ENCODE results near the gene SUN2.

The SUN2 gene

DNA sequence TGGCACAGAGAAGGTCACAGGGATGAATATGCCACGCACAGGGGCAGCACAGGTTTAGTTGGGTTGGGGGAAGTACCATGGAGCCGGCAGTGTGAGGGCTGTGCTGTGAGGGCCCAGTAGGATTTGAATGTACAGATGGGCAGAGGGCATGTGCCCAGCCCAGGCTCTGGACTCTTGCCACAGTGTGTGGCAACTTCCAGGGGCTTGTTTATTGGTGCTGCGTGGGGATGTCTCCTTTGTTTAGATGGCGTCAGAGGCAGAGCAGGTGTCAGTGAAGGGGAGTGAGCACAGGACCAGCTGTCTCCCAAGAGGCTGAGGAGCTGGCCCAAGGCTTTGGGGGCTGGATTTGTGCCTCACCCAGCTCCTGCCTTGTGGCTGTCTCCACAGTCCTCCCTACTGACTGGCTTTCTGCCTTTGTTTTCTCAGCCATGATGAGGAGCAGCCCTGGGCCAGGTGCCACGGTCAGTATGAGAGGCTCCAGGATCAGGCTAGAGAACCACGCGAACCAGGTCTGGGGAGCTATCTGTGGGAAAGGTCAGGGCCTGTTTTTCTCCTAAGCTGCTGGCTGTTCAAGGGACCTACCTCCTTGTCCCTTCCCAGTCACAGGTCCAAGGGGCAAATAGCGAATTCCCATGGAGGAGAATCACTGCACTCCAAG is 21.9 kb downstream of the SUN2 start:
- DNase-seq (ENCODE audit: low spot score): peak; percentile 31

DNA sequence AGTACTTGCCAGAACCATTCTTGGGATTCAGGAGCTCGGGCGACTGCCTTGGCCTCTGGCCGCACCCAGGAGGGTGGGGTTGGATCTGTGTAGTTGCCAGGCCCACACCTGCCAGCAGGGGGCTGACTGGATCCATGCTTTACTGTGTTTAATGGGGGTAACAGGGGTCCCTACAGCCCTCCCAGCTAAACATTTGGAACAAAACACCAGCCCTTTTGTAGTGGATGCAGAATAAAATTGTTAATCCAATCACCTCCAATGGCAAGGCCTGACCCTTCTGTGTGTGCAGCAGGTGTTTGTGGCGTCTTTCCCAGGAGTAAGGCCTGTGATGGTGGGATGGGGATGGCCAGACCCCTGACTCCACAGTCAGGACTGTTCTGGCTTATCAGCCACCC is 22.5 kb downstream of the SUN2 start:
- peak; percentile 69 for DNase-seq (ENCODE audit: low spot score)

DNA sequence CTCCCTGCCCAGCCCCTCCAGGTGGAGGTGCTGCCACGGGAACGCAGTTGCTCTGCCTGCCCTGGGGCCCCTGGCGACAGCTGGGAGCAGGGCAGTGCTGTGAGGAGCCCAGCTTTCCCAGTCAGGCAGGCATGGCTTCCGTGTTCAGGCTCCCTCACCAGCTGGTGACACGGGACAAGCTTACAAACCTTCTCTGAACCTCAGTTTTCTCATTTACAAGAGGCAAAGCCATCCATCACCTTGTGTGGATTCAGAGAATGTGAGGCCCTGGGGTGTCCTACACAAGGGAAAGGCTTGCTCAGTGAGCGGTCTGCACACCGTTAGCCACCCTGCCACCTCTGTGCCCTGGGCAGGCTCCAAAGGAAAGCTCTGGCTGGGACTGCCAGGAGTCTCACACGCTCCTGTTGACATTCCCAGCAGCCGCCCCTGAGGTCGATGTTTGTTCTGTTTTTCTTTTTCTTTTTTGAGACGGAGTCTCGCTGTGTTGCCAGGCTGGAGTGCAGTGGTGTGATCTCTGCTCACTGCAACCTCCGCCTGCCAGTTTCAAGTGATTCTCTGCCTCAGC is 23.5 kb downstream of the SUN2 start:
- DNase-seq (ENCODE audit: low spot score): no peak

DNA sequence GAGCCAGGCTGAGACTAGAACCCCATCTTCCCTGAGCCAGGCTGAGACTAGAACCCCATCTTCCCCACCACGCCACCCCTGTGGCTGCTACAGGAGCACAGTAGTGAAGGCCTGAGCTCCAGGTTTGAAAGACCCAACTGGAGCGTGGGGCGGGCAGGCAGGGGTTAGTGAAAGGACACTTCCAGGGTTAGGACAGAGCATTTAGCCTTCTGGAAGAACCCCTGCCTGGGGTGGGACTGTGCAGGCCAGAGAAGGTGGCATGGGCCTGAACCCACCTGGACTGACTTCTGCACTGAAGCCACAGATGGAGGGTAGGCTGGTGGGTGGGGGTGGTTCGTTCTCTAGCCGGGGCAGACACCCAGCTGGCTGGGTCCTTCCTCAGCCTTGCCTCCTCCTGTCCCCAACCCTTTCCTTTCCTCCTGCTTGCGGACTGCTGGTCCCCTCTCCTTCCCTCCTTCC is 24.1 kb downstream of the SUN2 start:
- no peak for DNase-seq (ENCODE audit: low spot score)

DNA sequence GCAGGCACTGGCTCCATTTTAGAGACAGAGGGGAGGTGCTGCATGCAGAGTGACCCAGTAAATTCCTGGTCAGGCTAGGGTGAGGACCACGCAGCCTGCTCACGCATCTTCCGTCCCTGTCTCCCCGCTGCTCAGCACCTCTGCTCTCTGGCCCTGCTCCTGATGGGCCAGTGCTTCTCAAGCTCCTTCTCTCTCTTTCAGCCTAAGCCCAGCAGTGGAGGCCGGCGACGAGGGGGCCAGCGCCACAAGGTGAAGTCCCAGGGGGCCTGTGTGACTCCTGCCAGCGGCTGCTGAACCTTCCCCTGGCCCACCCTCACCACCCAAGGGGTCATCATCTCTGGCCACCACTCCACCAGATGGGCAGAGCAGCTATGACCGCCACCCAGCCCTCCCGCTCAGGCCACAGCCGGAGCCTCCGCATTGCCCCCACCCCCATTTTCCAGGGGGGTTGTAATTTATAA is 25.4 kb downstream of the SUN2 start:
- no peak for DNase-seq (ENCODE audit: low spot score)

DNA sequence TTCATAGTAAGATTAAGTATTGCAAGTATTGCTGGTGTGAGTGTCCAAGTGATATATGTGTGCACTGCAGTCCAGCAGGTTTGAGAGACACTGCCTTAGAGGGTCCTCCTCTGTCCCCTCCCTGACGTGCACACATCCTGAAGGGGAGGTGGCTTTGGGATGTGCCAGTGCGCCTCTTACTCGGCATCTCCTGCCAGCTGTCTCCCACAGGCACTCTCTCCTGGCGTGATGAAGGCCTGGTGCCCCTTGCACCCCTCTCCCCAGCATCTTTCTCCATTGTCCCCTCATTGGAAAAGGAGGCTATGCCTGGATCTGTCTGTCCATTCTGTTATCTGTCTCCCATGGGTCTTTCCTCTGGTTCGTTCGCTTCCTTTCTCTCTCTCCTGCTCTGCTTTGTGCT is 25.9 kb downstream of the SUN2 start:
- no peak for DNase-seq (ENCODE audit: low spot score)

DNA sequence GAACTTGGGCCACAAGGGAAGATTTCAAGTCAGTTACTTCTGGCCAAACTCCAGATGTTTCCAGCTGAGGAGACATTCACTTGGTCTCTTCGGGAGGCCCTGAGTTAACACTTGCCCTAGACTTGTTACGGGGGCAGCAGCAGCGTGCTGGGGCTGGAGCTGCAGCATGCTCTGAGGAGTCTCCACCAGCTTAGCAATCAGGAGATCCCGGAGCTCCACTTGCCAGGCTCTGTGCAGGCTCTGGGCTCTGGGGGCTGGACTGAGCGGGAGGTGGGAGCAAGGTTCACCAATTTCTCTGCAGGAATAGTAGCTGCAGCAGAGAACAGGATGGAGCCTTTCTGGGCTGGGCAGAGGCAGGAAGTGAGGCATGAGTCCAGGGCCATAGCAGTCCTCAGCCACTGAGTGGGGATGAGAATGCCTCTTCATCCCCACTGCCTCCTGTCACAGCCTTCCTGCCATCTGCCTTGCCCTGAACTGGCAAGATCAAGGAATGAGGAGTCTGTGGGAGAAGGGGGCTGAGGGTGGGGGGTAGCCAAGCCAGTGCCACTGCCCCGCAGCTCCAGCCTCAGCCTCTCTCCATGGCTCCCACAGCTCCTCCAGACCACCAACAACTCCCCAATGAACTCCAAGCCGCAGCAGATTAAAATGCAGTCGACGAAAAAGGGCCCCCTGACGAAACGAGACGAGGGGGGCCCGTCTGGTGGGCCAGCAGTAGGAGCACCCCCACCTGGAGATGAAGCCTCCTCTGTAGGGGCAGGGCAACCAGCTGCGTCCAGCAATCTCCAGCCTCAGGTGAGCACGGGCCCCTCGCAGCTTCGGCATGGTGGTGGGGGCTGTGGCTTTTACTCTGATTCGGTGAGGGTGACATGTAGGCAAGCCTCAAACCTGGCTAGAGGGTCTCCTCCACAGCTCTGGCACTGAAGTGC is 26.7 kb downstream of the SUN2 start:
- no peak for DNase-seq (ENCODE audit: low spot score)

DNA sequence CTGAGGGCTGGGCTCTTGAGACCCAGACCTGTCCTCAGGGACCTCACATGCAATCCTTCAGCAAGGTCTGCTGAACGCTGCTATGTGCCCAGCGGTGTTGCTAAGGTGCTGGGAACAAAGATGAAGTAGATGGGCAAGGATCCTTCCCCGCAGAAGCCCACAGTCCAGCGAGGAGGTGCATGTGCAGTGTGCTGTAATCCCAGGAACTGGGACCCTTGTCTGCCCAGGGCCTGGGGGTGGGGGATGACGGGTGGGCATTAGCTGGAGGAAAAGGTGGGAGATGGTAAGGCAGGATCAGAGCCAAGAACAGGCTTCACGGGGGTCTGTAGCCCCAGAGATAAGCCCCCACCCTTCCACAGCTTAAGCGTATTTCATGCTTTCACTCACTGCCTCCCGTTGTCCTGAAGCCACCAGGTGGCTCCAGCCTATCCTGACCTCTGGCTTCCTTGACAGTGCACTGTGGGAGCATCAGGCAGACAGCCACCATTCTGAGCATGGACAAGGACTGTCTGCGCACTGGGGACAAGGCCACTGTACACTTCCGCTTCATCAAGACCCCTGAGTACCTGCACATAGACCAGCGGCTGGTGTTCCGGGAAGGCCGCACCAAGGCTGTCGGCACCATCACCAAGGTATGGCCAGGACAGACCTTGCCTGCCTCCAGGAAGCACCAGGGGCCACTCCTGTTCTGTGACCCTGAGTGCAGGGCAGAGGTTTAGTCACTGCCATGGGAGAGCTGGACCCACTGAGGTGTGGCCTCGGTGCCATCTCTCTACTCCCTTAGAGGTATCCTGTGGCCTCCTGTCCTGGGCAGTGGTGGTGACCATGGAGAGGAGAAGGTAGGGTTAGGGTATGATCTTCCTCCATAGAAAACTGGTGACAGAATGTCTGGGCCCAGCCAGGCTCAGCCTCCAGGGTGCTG is 28.0 kb downstream of the SUN2 start:
- DNase-seq (ENCODE audit: low spot score): no peak

DNA sequence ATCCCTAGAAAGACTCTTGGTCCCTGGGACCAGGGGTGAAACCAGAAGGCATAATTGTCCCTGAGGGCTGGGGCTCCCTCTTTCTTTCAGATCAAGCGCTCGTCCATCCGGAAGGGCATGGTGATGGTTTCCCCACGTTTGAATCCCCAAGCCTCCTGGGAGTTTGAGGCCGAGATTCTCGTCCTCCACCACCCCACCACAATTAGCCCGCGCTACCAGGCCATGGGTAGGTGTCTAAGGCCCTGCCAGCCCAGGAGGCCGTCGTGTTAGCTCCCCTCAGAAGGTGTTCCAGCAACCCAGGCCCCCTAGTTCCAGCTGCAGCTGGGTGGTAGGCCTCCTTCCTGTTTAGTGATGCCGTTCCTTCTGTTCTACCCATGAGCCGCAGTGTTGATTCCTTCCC is 28.7 kb downstream of the SUN2 start:
- no peak for DNase-seq (ENCODE audit: low spot score)

DNA sequence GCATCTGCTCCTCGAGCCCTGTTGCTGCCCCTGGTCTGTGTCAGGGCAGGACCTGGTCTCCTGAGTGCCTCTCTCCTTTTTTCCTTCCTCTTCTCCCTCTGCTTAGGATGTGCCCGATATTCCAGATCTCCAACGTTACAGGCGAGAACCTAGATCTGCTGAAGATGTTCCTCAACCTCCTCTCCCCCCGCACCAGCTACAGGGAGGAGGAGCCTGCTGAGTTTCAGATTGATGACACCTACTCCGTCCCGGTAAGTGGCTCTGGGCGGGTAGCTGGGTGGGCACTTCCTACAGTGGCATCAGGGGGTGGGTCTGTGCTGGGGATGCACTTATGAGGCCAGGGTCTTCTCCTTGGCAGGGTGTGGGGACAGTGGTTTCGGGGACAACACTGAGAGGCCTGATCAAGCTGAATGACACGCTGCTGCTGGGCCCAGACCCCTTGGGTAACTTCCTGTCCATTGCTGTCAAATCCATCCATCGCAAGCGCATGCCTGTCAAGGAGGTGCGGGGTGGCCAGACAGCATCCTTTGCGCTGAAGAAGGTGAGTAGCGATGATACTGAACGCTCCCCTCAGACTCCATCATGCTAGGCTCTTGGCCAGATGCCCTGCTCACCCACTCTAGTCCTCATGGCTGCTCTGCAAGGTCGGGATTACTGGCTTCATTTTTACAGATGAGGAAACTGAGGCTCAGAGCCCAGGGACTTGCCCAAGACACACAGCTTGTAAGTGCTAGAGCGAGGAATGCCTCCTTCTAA is 29.7 kb downstream of the SUN2 start:
- no peak for DNase-seq (ENCODE audit: low spot score)

DNA sequence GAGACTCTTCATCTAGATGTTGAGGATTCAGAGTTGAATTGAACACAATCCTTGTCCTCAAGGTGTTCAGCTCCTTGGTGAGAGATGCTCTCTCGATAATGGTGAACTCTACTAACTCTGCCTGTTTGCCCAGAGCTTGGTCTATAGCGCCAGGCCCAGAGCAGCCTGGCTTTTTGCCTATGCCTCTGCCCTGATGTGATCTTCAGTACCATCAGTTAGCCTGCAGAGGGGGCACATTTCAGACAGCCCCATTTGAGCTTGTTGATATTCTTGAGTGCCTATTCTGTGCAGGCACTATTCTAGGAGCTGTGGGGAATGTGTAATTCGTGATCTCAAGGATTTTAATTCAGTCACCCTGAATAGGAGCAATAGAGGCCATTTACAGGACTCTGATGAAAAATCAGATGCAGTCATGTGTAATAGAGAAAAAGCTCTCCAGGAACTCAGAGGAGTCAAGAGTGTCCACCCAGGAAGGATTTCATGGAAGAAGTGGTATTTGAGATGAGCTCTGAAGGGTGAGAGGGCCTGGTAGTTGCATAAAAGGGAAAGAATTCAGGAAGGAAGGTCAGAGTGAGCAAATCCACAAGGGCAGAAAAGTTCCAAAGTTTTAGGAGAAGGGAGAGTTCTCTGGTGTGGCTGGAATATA is 30.7 kb downstream of the SUN2 start:
- DNase-seq (ENCODE audit: low spot score): peak; percentile 48

DNA sequence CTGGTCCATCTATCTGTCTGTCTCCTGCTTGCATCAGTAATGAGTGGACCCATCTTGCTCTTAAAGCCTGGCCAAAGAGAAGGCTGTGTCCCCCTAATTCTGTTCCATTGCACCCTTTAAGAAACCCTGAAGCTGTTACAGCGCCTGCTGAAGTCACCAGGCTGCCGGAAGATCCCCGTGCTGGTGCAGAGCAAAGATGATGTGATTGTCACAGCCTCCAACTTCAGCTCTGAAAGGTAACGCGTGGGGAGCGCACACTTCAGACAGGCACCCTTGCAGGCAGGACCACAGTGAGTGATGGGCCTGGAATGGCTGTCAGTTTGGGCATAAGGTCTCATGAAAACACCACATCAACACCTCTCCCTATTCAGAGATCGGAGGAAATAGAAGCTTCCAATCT is 31.6 kb downstream of the SUN2 start:
- no peak for DNase-seq (ENCODE audit: low spot score)

DNA sequence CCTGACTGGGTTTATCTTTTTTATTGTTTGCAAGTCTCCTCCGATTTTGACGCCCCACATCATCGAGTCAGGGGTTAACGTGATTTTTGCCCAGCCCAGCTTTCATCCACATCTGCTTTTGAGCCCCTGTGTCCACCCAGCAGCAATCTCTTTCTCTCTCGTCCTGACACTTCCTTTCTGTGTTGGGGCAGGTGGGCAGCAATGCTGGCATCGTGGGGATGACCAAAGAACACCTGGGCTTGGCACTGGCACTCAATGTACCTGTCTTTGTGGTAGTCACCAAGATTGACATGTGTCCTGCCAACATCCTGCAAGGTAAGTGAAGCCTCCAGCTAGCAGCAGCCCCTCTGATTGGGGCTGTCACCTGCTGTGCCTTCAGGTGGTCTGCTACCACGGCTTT is 34.2 kb downstream of the SUN2 start:
- DNase-seq (ENCODE audit: low spot score): no peak

DNA sequence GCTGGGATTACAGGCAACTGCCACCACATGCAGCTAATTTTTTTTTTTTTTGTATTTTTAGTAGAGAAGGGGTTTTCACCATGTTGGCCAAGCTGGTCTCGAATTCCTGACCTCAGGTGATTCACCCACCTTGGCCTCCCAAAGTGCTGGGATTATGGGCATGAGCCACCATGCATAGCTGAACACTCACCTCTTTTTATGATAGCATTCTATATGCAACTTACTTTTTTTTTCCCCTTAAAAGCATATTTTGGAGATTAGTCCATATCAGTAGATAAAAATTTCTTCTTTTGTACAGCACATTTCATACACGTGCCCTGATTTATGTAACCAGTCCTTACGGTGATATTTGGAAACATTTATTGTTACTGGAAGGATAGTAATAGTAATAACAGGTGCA is 35.4 kb downstream of the SUN2 start:
- no peak for DNase-seq (ENCODE audit: low spot score)

DNA sequence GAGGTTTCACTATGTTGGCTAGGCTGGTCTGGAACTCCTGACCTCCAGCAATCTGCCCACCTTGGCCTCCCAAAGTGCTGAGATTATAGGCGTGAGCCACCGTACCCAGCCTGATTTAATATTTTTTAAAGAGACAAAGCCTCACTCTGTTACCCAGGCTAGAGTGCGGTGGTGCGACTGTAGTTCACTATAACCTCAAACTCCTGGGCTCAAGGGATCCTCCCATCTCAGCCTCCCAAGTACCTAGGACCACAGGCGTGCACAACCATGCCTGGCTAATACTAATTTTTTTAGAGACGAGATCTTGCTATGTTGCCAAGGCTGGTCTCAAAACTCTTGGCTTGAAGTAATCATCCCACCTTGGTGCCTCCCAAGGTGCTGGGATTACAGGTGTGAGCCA is 36.6 kb downstream of the SUN2 start:
- DNase-seq (ENCODE audit: low spot score): no peak

DNA sequence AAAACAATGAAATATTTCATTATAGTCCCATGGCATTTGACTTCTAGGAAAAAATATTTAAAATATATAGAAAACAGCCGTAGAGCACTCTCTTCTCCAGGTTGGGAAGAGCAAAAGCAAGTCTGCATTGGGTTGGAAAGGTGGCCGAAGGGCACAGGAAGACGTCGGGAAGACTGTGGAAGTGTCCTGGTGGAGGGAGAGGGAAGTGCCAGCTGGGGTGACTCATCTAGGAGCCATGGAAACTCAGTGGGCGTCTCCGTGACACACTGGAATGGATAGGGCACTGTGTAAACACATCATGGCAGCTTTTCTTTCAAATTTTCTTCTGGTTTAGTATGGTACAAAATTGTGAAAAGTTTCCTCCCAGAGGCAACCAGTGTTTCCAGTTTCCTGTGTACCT is 37.4 kb downstream of the SUN2 start:
- DNase-seq (ENCODE audit: low spot score): peak; percentile 89

DNA sequence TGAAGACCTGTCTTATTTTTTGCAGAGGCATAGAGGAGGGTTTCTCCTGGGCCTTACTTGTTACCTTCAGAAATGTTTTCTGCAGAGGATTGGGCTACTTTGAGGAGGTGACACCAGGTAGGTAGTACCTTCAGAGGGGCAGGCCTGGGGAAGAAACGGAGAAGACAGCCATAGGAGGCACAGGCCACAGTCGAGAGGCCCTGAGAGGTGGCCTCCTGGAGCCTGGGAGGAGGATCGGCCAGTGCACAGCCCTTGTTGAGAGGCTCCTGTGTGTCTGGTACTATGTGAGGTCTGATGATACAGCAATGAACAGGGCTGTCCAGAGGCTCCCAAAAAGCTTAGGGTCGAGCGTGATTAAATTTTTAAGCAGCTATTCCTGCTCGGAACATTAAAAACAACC is 38.6 kb downstream of the SUN2 start:
- no peak for DNase-seq (ENCODE audit: low spot score)

DNA sequence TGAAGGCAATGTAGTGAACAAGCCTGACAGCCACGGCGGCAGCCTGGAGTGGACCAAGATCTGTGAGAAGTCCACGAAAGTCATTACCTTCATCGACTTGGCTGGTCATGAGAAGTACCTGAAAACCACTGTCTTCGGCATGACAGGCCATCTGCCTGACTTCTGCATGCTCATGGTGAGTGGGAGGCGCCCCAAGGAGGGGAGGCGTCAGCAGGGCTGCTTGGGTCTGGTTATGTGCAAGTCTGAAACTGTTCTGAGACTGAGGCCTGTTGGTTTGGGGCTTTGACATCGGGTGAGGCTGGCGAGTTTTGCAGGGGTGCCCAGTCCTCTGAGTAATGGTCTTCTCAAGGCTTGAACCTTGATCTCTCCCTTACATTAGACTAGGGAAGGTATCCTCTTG is 39.0 kb downstream of the SUN2 start:
- no peak for DNase-seq (ENCODE audit: low spot score)

DNA sequence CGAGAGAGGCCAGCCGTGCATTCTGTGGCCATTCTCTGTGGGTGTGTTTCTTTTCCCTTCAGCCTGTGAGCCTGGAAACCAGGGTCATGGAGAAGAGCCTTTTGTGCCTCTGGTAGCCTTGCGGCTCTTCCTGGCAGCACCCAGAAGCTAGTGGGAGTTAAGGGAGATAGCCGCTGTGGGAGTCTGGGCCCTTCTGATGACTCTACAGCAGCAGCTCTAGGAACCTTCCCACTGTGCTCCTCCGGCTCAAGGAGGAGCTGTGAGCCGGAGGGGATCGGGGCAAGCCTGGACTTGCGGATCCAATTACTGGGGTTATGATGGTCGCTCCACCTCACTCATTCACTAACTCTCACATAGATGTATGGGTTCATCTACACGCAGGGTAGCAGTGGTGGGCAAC is 39.5 kb downstream of the SUN2 start:
- DNase-seq (ENCODE audit: low spot score): no peak

DNA sequence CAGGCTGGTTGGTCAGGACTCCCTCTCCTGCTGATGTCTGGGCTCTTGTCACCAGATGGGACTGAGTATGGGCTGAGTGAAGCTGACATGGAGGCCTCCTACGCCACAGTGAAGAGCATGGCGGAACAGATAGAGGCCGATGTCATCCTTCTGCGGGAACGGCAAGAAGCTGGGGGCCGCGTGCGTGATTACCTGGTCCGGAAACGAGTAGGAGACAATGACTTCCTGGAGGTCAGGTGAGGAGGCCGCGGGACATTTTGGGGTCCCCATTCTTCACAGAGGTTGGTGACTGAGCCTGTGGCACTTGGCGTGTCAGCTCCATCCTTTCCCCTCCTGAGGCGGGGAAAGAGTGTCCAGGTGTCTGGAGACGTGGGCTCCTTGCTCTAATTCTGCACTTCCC is 39.9 kb downstream of the SUN2 start:
- DNase-seq (ENCODE audit: low spot score): no peak
